Activated CD8-positive, alpha-beta T cell treated with anti-CD3 and anti-CD28 coated beads for 36 hours (primary cell): Measurements from ENCODE around the gene HIVEP1. TPM values are rescaled to one million over a fixed set of nuclear protein-coding genes. Genes with fewer than 3 reads are reported as not detected.
A peak's percentile ranks its signal among the peaks of the same experiment; 100 is the strongest.

ENCODE experiments used
- ATAC-seq: fragments of 200-7000 bp; cut with Tn5 transposase; one replicate; pipeline ENCODE4 v1.10.0; 2021; ENCODE audit warnings: mild to moderate bottlenecking, moderate library complexity
- CTCF ChIA-PET: fragments of 350-600 bp; sonication (Branson Sonifier 250); formaldehyde crosslinking; loops from one replicate; lab custom pipeline; 2021; ENCODE audit warnings: antibody characterized with exemption; lab: Charles Lee
- POLR2A ChIA-PET: fragments of 350-600 bp; sonication (Branson Sonifier 250); formaldehyde crosslinking; loops from one replicate; lab custom pipeline; 2021; ENCODE audit warnings: antibody characterized with exemption; lab: Charles Lee
- DNase-seq: peaks from one replicate; pipeline ENCODE4 v3.0.0-alpha.2; 2020
- H3K27ac Mint-ChIP-seq: one replicate; pipeline ENCODE4 v1.8.0; 2021; ENCODE audit warnings: mild to moderate bottlenecking, mixed read lengths
- H3K27me3 Mint-ChIP-seq: one replicate; pipeline ENCODE4 v1.8.0; 2021; ENCODE audit warnings: mixed read lengths
- H3K36me3 Mint-ChIP-seq: one replicate; pipeline ENCODE4 v1.8.0; 2021; ENCODE audit warnings: low read depth, mixed read lengths
- H3K4me1 Mint-ChIP-seq: one replicate; pipeline ENCODE4 v1.8.0; 2021; ENCODE audit warnings: low read depth, mixed read lengths
- H3K4me3 Mint-ChIP-seq: one replicate; pipeline ENCODE4 v1.8.0; 2021; ENCODE audit warnings: mild to moderate bottlenecking, moderate library complexity, mixed read lengths
- H3K9me3 Mint-ChIP-seq: one replicate; pipeline ENCODE4 v1.8.0; 2021; ENCODE audit warnings: mixed read lengths
- intact Hi-C: fragments of 100-400 bp; cut with micrococcal nuclease; formaldehyde crosslinking; loops from one replicate; pipeline ENCODE4 v1.10.0; 2022
- total RNA-seq, 2 experiments: library from RNA; stranded (reverse); gene quantifications; one replicate each; pipeline ENCODE4 v1.2.3, GENCODE V29; 2021
- TF ChIP-seq, protein P1 (sequence below): fragments of 200-600 bp; IDR thresholded peaks from one replicate; pipeline ENCODE4 v1.8.0; 2022; ENCODE audit warnings: antibody characterized with exemption, mild to moderate bottlenecking

HIVEP1 gene
- total RNA-seq, 2 experiments from 2014 or later: 38.5 to 41.3 TPM

GRCh38 chr6:11999246-11999645 lies 12.9 kb upstream of the HIVEP1 start:
- H3K9me3 Mint-ChIP-seq: no peaks in the 10 kb centered on the region
- ChIA-PET CTCF (no interaction called here), POLR2A (no interaction called here)
- no peak for ATAC-seq
- no peak overlapping the region for H3K4me3 Mint-ChIP-seq
- intact Hi-C loops: no loop called here
- no peak for DNase-seq
- H3K27me3 Mint-ChIP-seq: no peaks in the 10 kb centered on the region
- H3K27ac Mint-ChIP-seq: no peak overlapping the region
- H3K4me1 Mint-ChIP-seq: peaks cover 16% of the 10 kb centered on the region
- TF ChIP-seq, protein P1, sequence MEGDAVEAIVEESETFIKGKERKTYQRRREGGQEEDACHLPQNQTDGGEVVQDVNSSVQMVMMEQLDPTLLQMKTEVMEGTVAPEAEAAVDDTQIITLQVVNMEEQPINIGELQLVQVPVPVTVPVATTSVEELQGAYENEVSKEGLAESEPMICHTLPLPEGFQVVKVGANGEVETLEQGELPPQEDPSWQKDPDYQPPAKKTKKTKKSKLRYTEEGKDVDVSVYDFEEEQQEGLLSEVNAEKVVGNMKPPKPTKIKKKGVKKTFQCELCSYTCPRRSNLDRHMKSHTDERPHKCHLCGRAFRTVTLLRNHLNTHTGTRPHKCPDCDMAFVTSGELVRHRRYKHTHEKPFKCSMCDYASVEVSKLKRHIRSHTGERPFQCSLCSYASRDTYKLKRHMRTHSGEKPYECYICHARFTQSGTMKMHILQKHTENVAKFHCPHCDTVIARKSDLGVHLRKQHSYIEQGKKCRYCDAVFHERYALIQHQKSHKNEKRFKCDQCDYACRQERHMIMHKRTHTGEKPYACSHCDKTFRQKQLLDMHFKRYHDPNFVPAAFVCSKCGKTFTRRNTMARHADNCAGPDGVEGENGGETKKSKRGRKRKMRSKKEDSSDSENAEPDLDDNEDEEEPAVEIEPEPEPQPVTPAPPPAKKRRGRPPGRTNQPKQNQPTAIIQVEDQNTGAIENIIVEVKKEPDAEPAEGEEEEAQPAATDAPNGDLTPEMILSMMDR: no peak
- H3K36me3 Mint-ChIP-seq: no peaks in the 10 kb centered on the region

DNA sequence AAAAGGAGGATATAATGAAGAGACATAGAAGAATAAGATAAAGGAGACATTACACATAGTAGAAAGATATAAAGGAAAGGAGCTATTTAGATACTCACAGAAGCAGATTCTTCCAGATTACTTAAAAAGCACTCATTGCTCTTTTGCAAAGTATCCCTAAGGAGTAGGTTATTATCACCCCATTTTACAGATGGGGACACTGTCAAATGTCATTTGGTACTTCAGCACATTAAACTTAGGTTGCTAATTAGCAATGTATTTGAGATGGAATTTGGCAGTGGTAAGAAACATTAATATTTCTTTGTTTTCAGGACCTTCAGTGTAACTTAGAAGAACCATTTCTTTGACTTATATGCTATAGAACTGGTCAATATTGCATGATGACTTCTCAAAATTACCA lies 11.9 kb upstream of the HIVEP1 start:
- intact Hi-C loops: no loop called here
- Mint-ChIP-seq H3K4me3 (no peak overlapping the region), H3K27ac (no peak overlapping the region), H3K9me3 (no peaks in the 10 kb centered on the region), H3K4me1 (peaks cover 16% of the 10 kb centered on the region), H3K36me3 (no peaks in the 10 kb centered on the region), H3K27me3 (no peaks in the 10 kb centered on the region)
- CTCF ChIA-PET: interaction anchor here (1.0 to 1.1 kb wide), 2 partner anchors 16 to 34 kb away, joined by 3 read pairs; no protein-coding TSS in a partner anchor
- ATAC-seq (no peak), DNase-seq (no peak)
- POLR2A ChIA-PET: interaction anchor here (1.5 kb wide), 1 partner anchor 9 kb away, joined by 3 read pairs; no protein-coding TSS in a partner anchor
- TF ChIP-seq, protein P1: no peak

DNA sequence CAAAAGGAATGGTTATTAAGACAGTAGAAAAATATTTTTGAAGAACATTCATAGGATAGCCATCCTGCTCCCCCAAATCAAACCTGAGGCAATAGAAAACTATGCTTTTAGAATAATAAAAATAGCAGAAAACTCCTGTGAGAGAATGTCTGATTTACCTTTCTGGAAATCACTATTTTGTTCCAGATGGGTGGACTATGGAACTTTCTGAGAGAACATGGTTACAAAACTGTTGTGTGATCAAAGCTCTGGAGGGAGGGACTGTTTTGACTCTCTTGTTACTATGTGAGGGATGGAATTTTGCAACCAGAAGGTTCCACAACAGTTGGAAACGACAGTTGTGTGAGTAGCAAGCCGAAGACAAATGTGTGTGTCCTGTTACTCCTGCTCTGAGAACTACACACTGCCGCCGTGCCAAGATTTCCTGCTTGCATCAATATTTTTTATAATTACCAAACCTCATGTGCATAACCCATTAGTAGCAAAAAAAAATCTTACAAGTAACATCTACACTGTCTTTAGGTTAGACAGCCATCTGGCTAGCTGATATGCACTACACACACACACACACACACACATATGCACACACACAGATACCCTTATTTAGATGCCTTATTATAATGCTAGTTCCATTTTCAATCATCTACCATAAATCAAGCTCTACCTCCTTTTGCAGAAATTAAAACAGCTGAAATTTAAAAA lies 11.0 kb upstream of the HIVEP1 start:
- TF ChIP-seq, protein P1: no peak
- ChIA-PET CTCF (interaction anchor here (1.0 to 1.7 kb wide), 5 partner anchors 9 to 75 kb away, joined by 3 to 4 read pairs (median 3); no protein-coding TSS in a partner anchor), POLR2A (interaction anchor here (1.5 kb wide), 1 partner anchor 8 kb away, joined by 3 read pairs; no protein-coding TSS in a partner anchor)
- Mint-ChIP-seq H3K9me3 (no peaks in the 10 kb centered on the region), H3K27me3 (no peaks in the 10 kb centered on the region), H3K4me3 (no peak overlapping the region), H3K36me3 (no peaks in the 10 kb centered on the region), H3K4me1 (peaks cover 16% of the 10 kb centered on the region), H3K27ac (peak overlapping the region; percentile 3)
- intact Hi-C loops: no loop called here
- ATAC-seq: no peak
- DNase-seq: no peak

DNA sequence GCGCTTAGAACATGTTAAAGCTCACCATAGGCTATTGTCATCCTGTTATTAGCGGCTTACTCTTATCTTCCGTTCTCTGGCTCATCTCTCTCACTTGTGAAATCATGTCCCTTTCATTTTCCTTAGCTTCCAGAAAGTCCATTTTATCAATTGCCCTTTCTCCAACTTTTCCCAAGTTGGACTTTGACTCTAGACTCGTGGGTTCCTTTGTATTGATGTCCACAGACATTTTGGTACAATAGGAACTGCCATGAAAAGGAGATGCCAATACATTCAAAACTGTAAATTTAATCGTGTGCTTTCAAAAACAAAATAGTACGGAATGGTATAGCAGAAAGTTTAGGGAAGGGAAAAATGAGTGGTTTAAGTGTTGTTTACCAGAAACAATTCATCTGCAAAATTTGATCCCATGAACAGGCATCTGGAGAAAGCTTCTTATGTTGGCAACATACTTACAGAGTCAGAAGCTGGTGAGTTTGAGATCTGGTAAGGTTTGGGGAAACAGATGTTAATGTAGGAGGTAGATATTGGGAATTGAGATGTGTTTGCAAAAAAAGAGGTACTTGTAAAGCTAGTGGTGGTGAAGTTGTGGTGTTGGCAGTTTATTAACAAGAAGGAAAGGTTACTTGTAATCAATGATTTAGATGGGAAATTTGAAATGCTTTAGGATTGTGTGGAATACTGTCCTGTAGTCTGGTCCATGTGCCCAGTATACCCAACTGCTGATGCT lies 10.2 kb upstream of the HIVEP1 start:
- ChIA-PET CTCF (interaction anchor here (1.2 to 1.7 kb wide), 3 partner anchors 10 to 74 kb away, joined by 3 to 4 read pairs (median 4); no protein-coding TSS in a partner anchor), POLR2A (interaction anchor here (1.5 kb wide), 1 partner anchor 8 kb away, joined by 3 read pairs; no protein-coding TSS in a partner anchor)
- TF ChIP-seq, protein P1: no peak
- Mint-ChIP-seq H3K36me3 (no peaks in the 10 kb centered on the region), H3K4me3 (no peak overlapping the region), H3K27me3 (no peaks in the 10 kb centered on the region), H3K4me1 (peaks cover 16% of the 10 kb centered on the region), H3K27ac (no peak overlapping the region), H3K9me3 (no peaks in the 10 kb centered on the region)
- intact Hi-C loops: no loop called here
- DNase-seq: no peak
- no peak for ATAC-seq
